GM19438 (cell line): ENCODE data around the gene SLC5A12.

Experiments
- ATAC-seq: cut with Tn5 transposase; IDR thresholded peaks from one replicate; pipeline ENCODE4 v1.9.1; 2021; ENCODE audit warnings: low read depth; ENCODE audit not compliant: unreplicated experiment

Gene SLC5A12

GRCh38 chr11:26719998-26720397 is 1.9 kb downstream of the SLC5A12 start:
- no peak for ATAC-seq

GRCh38 chr11:26719289-26719973 is 2.4 kb downstream of the SLC5A12 start:
- no peak for ATAC-seq

GRCh38 chr11:26717771-26718170 is 4.1 kb downstream of the SLC5A12 start:
- no peak for ATAC-seq

GRCh38 chr11:26715133-26715532 is 6.7 kb downstream of the SLC5A12 start:
- ATAC-seq, result no peak

GRCh38 chr11:26712497-26712896 is 9.4 kb downstream of the SLC5A12 start:
- no peak for ATAC-seq

DNA sequence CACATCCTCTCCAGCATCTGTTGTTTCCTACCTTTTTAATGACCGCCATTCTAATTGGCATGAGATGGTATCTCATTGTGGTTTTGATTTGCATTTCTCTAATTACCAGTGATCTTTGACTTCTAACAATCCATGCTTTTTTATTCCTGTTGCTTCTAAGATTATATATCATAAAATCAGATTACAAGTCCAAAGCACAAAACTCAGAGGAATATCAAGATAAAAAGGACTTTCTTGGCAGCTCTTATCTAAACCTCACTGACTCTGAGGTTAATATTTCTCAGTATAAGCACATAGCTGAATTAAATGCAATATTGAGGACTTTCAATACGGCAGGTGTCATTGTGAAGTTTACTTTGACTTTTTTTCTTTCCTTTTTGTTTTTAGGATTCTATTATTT is 11.4 kb downstream of the SLC5A12 start:
- ATAC-seq, result no peak

DNA sequence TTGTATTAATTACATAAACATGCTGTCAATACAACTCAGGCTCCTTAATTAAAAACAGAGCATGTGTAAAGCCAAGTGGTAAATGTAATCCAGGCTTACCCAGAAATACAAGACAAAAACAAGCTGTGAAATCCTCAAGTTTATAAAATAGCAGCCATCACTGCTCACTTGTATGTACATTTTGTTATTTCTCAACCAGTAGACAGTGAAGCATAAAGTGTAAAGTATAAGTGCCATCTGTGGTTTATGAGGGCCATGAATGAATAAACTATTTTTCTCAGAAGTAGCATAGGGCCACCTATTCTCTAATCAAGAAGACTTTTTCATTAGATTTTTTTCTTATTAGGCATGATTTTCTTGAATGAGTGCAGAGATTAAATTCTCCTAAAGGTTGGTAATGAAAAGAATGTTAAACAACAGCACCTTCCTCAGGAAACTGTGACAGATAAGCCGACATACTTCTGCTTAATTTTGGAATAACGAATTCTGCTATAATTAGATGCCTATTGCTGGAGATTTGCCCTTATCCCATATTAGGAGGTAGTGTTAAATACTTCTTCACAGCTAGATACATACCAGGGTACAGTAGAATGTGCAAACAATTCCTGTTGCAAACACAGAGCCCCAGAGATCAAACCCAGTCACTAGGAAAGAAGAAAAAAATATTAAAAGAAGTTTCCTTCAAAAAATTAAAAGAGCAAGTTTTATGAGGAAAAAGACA is 13.0 kb downstream of the SLC5A12 start:
- no peak for ATAC-seq

GRCh38 chr11:26706181-26706580 is 15.7 kb downstream of the SLC5A12 start:
- ATAC-seq, result no peak

GRCh38 chr11:26704249-26704648 is 17.6 kb downstream of the SLC5A12 start:
- no peak for ATAC-seq

- ATAC-seq, result no peak
These were observed 18.3 kb downstream of the SLC5A12 start for GRCh38 chr11:26703411-26704191.

DNA sequence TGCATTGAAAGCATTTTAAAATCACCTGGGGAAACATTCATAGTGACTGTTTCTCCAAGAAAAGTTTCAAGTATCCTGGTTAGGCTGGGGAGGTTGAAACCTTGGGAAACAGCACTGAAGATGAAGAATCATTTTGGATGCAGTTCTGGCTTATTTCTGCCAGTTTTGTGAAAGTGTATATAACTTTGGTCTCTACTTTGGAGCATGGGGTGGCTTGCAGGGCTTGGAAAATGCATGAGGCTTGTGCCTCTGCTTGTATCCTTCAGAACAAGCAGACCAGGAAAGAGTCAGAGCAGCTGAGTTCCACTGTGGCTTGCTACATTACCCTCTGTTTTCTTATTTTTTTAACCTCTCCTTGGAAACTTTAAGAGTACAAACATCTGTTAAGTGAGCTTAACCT is 19.5 kb downstream of the SLC5A12 start:
- ATAC-seq, result no peak

- ATAC-seq, result no peak
These were observed 21.2 kb downstream of the SLC5A12 start for GRCh38 chr11:26700574-26701235.

DNA sequence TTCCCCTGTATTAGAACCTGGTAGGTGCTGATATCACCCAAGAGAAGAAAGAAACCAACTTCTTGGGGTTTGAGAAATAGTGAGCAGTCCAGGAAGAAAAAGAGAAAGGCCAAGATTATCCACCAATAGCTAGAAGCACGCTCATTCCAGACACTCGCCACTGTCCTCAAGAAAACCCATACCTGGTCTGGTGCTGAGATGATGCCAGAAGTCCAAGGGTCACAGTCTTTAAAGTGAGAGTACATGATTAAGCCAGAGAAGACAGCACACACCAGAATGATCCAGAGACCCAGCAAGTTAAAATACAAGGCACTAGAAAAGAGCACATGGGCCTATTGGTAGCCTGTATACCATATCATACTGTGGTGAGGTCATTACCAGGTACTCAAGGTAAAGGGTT is 23.6 kb downstream of the SLC5A12 start:
- ATAC-seq, result no peak

- ATAC-seq, result no peak
These were observed 25.5 kb downstream of the SLC5A12 start for GRCh38 chr11:26696330-26696729.

DNA sequence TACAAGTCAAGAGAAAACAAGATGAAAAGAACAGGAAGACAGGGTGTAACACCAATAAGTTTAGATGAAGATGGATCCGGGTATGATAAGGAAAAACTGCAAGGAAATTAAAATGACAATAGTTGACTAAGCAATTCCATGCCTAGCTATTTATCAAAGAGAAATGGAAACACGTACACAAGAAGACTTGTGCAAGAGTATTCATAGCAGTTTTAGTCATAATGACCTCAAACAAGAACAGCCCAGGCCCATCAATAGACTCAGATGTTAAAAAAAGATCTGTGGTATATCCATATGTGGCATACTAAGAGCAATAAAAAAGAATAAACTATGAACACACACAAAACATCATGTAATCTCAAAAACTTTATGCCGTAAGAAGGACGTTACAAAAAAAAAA is 33.2 kb downstream of the SLC5A12 start:
- no peak for ATAC-seq

GRCh38 chr11:26687351-26687750 is 34.5 kb downstream of the SLC5A12 start:
- no peak for ATAC-seq

DNA sequence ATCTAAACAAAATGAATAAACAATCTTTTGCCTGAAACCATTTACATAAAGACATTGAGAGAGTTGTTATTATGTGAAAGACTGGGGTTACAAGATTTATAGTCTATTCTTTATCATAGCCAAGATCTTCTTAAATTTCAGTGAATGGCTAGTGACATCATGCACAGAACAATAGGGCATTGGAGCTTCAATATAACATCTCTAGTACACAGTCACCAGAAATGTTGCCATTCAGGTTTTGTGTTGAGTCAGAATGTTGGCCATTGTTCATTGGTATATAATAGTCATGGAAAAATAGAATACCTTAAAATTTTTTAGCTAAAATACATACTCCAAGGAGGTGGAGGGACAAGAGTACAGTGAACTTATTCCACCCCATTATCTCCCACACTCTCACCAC is 44.3 kb downstream of the SLC5A12 start:
- no peak for ATAC-seq

DNA sequence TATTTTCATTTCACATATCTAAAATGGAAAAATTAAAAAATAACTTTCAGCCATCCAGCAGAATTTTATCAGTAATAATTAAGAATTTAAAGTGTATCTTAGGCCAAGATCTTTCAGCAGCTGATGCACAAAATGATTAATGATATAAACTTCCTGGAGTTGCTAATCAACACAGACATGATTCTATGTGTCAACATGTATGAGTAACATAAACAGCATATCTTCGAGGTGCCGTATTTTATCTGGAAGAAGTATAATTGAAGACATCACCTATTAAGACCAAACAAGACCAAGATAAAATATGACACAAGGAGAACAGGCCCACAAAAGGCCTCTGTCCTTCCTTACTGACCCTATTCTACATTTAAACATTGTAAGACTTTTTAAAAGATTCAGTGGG is 45.2 kb downstream of the SLC5A12 start:
- ATAC-seq, result no peak

DNA sequence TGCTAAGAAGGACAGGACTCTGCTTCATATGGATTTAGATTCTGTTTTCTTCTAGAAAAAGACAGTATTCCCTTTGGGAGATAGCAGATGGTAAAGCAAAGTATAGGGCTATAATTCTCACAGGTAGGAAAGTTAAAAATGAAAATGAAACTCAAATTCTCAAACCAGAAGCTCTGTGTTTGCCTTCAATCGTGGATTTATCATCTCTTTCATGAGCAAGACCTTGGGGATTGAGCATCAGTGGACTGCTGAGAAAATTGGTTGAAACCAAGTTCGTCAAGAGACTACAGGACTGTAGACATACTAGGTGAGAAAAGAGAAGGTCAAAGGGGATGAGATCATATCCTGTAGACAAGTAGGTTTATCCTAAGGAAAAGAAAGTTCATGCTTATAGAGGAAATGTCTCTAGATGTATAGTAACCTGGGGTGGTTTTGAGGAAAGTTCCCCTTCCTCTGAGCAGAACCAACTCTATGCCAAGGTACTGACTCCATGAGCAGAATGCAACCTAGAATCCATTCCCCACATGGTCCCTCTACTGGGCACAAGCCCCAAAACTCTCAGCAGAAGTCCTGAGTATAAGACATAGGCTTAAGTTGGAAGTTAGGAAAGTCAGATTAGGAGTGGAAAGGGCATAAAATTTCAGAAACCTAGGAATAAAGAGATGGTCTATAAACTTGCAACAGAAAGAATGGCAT is 46.5 kb downstream of the SLC5A12 start:
- no peak for ATAC-seq

DNA sequence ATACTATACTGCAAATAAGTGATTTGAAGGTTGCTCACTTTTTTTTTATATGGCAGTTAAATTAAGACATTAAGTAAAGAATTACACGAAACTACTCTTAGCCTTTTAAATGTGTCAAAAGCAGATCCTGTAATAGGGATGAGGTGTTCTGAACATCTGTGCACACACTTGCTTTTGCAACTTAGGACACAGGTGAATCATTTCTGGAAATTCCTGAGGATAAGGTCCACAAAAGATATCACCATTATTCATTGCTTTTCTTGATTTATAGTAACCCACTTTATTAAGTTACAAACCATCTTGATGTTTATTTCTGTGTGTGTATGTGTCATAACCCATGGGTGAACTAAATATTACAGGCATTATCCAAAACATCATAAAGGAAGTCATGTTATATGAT is 55.9 kb downstream of the SLC5A12 start:
- ATAC-seq, result no peak
